Colonic mucosa (tissue), 4 donors: ENCODE measurements around the gene VPREB3. TPM values are rescaled to one million over a fixed set of nuclear protein-coding genes. Genes with fewer than 3 reads are reported as not detected.
"Not testable (repeated sequence)": the region's sequence is repeated elsewhere in the genome, so short reads cannot be mapped to it uniquely, and the experiment has no call there.

Experiments used
- DNase-seq: peaks from one replicate; pipeline ENCODE4 v3.0.0-alpha.2; 2020
- H3K27ac ChIP-seq: fragments of 200-600 bp; one replicate; pipeline ENCODE4 v1.8.0; 2021
- H3K27me3 ChIP-seq: fragments of 200-600 bp; one replicate; pipeline ENCODE4 v1.8.0; 2021
- H3K36me3 ChIP-seq: fragments of 200-600 bp; one replicate; pipeline ENCODE4 v1.8.0; 2021
- H3K4me1 ChIP-seq: fragments of 200-600 bp; one replicate; pipeline ENCODE4 v1.8.0; 2021; ENCODE audit warnings: mild to moderate bottlenecking
- H3K4me3 ChIP-seq: fragments of 200-600 bp; one replicate; pipeline ENCODE4 v1.8.0; 2021
- H3K9ac ChIP-seq, 2 donors: one replicate each; pipeline ENCODE4 v1.7.0; 2013; ENCODE audit warnings: control low read depth in 2 of 2, low read depth in 2 of 2, low read length in 2 of 2
- H3K9me3 ChIP-seq: fragments of 200-600 bp; one replicate; pipeline ENCODE4 v1.8.0; 2021
- CTCF ChIP-seq: fragments of 200-600 bp; IDR thresholded peaks from one replicate; pipeline ENCODE4 v1.8.0; 2022; ENCODE audit warnings: antibody characterized with exemption, mild to moderate bottlenecking
- intact Hi-C: fragments of 100-400 bp; cut with DNase I; formaldehyde crosslinking; loops from one replicate; pipeline ENCODE4 v1.14.1; 2022
- total RNA-seq, 2 donors: library from RNA; stranded (reverse); fragmentation: NEBNext Ultra II Directional in 1 of 2; extraction: Animal tissue kit (Norgen Biotek cat#: 25700) in 1 of 2; gene quantifications; one replicate each; pipeline ENCODE4 v1.2.1, GENCODE V29; 2021
- donor health status: healthy.
- donor health status: DM: no; HTN: no; CAD: no.
- donor health status: DM: no; HTN: no; CAD: no.

Gene VPREB3
- total RNA-seq, 2 donors from 2014 or later, result 1.2 to 1.9 TPM

DNA sequence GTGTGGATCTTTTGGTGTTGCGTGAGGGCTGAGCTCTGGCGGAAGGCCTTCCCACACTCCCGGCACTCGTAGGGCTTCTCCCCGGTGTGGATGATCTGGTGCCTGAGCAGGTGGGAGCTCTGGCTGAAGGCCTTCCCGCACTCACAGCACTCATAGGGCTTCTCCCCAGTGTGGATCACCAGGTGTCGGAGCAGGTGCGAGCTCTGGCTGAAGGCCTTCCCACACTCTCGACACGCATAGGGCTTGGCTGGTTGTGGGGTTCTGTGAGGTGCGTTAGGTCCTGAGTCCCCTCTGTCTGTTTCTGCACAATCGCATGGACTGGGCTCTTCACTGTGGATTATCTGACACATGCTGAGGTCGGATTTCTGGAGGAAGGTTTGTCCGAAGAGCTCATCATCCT is 9.7 kb downstream of the VPREB3 start:
- Histone ChIP-seq H3K4me1 (no peaks in the 10 kb centered on the region), H3K27me3 (no peaks in the 10 kb centered on the region), H3K4me3 (no peak overlapping the region), H3K27ac (no peak overlapping the region), H3K9ac (no peak overlapping the region), H3K36me3 (no peaks in the 10 kb centered on the region), H3K9me3 (no peaks in the 10 kb centered on the region)
- intact Hi-C loops, result no loop called here
- DNase-seq, result no peak
- TF ChIP-seq CTCF, result no peak

- intact Hi-C loops, result no loop called here
- no peak for DNase-seq
- Histone ChIP-seq H3K4me3 (no peak overlapping the region), H3K36me3 (no peaks in the 10 kb centered on the region), H3K4me1 (no peaks in the 10 kb centered on the region), H3K9ac (no peak overlapping the region), H3K9me3 (no peaks in the 10 kb centered on the region), H3K27ac (no peak overlapping the region), H3K27me3 (no peaks in the 10 kb centered on the region)
- no peak for TF ChIP-seq CTCF
Measured at GRCh38 chr22:23744001-23744400, 10.2 kb downstream of the VPREB3 start.

DNA sequence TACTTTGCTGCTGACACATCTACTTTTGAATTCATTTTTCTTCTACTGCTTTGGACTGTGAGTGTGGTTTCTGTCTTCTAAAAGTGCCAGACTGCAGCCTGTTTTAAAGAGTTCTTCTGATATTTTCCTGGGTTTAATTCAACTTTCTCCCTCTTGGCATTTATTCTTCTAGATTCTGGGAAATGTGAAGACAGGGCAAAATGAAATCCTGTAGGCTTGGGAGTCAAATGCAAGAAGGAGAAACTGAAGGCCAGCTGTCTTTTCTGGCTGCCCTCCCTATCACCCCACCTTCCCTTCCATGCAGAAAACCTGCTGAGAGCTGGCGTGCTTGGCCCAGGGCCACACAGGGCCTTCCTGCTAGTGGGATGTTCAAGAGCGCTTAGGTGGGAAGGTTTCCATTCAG is 10.9 kb downstream of the VPREB3 start:
- no peaks in the 10 kb centered on the region for H3K9me3 ChIP-seq
- H3K36me3 ChIP-seq, result no peaks in the 10 kb centered on the region
- no peak for TF ChIP-seq CTCF
- H3K9ac ChIP-seq, result no peak overlapping the region
- no peak for DNase-seq
- intact Hi-C loops, result no loop called here
- H3K27ac ChIP-seq, result no peak overlapping the region
- H3K27me3 ChIP-seq, result no peaks in the 10 kb centered on the region
- no peak overlapping the region for H3K4me3 ChIP-seq
- no peaks in the 10 kb centered on the region for H3K4me1 ChIP-seq

DNA sequence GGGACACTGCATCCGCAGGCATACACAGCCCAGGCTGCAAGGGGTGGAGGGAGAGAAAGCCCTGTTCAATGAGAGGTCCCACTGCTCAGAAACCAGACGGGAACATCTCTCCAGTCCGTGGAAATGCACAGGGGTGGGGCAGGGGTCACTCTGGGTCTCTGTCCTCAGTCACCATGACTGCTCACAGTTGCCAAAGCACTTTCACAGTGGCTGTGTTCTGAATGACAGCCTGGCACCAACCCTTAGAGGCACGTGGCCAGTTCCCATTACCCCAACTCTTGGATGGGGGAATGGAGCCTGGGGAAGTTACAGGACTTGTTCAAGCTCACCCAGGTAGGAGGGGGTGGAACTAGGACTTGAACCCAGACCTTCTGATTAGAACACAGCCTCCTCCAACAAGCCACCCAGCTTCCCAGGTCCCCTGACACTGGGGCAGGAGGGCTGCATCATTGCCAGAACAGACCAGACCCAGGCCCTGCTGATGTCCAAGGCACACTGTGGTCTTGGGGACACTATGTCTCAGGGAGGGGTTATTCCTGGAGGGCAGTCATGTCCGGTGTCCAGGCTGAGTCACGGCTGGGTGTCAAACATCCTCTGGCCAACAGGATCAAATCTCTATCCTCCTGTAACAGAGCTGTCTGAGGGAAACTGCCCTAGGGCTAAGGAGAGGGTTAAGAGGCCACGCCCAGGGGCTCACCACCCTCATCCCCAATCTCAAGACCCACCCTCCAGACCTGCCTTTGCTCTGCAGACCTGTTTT is 11.5 kb downstream of the VPREB3 start:
- no peak overlapping the region for H3K27ac ChIP-seq
- no peak for DNase-seq

GRCh38 chr22:23737696-23738095 is 16.5 kb downstream of the VPREB3 start:
- no peak overlapping the region for H3K27ac ChIP-seq
- H3K27me3 ChIP-seq, result no peaks in the 10 kb centered on the region
- no peak overlapping the region for H3K4me3 ChIP-seq
- no peaks in the 10 kb centered on the region for H3K4me1 ChIP-seq
- intact Hi-C loops, result no loop called here
- H3K36me3 ChIP-seq, result no peaks in the 10 kb centered on the region
- no peak for TF ChIP-seq CTCF
- H3K9ac ChIP-seq, result no peak overlapping the region
- H3K9me3 ChIP-seq, result no peaks in the 10 kb centered on the region
- DNase-seq, result no peak

More for the DNA sequence above, 11.5 kb downstream of the VPREB3 start:
- H3K4me3 ChIP-seq, result no peak overlapping the region
- H3K4me1 ChIP-seq, result no peaks in the 10 kb centered on the region
- no peaks in the 10 kb centered on the region for H3K27me3 ChIP-seq
- no peak for TF ChIP-seq CTCF
- no peak overlapping the region for H3K9ac ChIP-seq
- intact Hi-C loops, result no loop called here
- H3K36me3 ChIP-seq, result no peaks in the 10 kb centered on the region
- no peaks in the 10 kb centered on the region for H3K9me3 ChIP-seq

DNA sequence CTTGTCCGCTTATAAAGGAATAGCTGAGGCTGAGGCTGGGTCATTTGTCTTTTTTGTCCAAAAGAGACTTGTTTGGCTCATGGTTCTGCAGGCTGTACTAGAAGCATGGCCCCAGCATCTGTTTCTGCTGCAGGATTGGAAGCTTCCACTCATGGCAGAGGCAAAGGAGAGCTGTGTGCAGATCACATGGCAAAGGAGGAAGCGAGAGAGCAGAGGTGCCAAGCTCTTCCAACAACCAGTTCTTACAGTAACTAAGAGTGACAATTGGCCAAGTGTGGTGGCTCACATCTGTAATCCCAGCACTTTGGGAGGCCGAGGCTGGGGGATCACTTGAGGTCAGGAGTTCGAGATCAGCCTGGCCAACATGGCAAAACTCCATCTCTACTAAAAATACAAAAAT is 26.1 kb downstream of the VPREB3 start:
- DNase-seq, intact Hi-C loops, H3K36me3 ChIP-seq, H3K4me1 ChIP-seq, H3K27me3 ChIP-seq, H3K9me3 ChIP-seq, H3K4me3 ChIP-seq, H3K9ac ChIP-seq, H3K27ac ChIP-seq: not testable (repeated sequence)
